Measurements from ENCODE around the gene KAT6B.

- TF ChIP-seq CTCF (IDR thresholded peaks at IDR 0.05) (no peak), POLR2A (IDR thresholded peaks at IDR 0.05; ENCODE audit: low read depth) (no peak), POLR2AphosphoS5 (IDR thresholded peaks at IDR 0.05) (no peak)
These were observed 1.3 kb downstream of the KAT6B start for GRCh38 chr10:74827694-74828093.
